Tibial artery (tissue), 4 donors: ENCODE measurements around the gene CPNE4.

Experiments
- DNase-seq, 2 donors: peaks; one replicate each; pipeline ENCODE4 v3.0.0-alpha.2; 2019
- H3K27ac ChIP-seq, 2 donors: fragments of 200-600 bp; sonication (generic) in 1 of 2; 1 replicate in 1 of 2; 2 replicates in 1 of 2; pipeline ENCODE4 v1.5.1; 2018 to 2019; ENCODE audit warnings: mild to moderate bottlenecking in 1 of 2
- H3K27me3 ChIP-seq, 2 donors: fragments of 200-600 bp; sonication (generic) in 1 of 2; one replicate each; pipeline versions ENCODE4 v1.5.1 to v1.6.0; 2016 to 2019
- H3K36me3 ChIP-seq, 3 donors: fragments of 200-600 bp; sonication (generic) in 2 of 3; one replicate each; pipeline ENCODE4 v1.5.1; 2016 to 2019; ENCODE audit warnings: mild to moderate bottlenecking in 2 of 3
- H3K4me1 ChIP-seq, 4 donors: fragments of 200-600 bp; sonication (generic) in 2 of 4; 1 replicate in 3 of 4; 2 replicates in 1 of 4; pipeline ENCODE4 v1.5.1; 2016 to 2019
- H3K4me3 ChIP-seq, 2 donors: fragments of 200-600 bp; sonication (generic) in 1 of 2; 1 replicate in 1 of 2; 2 replicates in 1 of 2; pipeline ENCODE4 v1.5.1; 2018 to 2019; ENCODE audit warnings: mild to moderate bottlenecking in 2 of 2
- H3K9me3 ChIP-seq, 3 donors: fragments of 200-600 bp; sonication (generic) in 1 of 3; one replicate each; pipeline ENCODE4 v1.5.1; 2016 to 2019
- CTCF ChIP-seq, 2 experiments: fragments of 200-600 bp in 1 of 2; fragments of 450-650 bp in 1 of 2; IDR thresholded peaks; one replicate each; pipeline ENCODE4 v1.5.1; 2017 to 2019; ENCODE audit warnings: antibody characterized with exemption in 2 of 2, mild to moderate bottlenecking in 1 of 2, moderate library complexity in 1 of 2
- intact Hi-C: fragments of 100-400 bp; cut with DNase I; formaldehyde crosslinking; loops from one replicate; pipeline ENCODE4 v1.15.0; 2023; ENCODE audit warnings: low total_unique reads

Gene CPNE4

GRCh38 chr3:131811481-131811880 is 223.3 kb downstream of the CPNE4 start:
- H3K36me3 ChIP-seq: no peaks in the 10 kb centered on the region
- H3K27me3 ChIP-seq: no peaks in the 10 kb centered on the region
- no peak for TF ChIP-seq CTCF (IDR thresholded peaks at IDR 0.05)
- no peak overlapping the region for H3K27ac ChIP-seq
- H3K4me3 ChIP-seq: no peak overlapping the region
- intact Hi-C loops: no loop called here
- no peaks in the 10 kb centered on the region for H3K4me1 ChIP-seq
- no peak for DNase-seq
- H3K9me3 ChIP-seq: no peaks in the 10 kb centered on the region

GRCh38 chr3:131807822-131808221 is 227.0 kb downstream of the CPNE4 start:
- no peak for TF ChIP-seq CTCF (IDR thresholded peaks at IDR 0.05)
- no peaks in the 10 kb centered on the region for H3K9me3 ChIP-seq

GRCh38 chr3:131806736-131807135 is 228.1 kb downstream of the CPNE4 start:
- H3K4me1 ChIP-seq: no peaks in the 10 kb centered on the region
- H3K27me3 ChIP-seq: no peaks in the 10 kb centered on the region
- no peak overlapping the region for H3K4me3 ChIP-seq
- intact Hi-C loops: no loop called here
- DNase-seq: no peak
- no peak overlapping the region for H3K27ac ChIP-seq
- no peaks in the 10 kb centered on the region for H3K9me3 ChIP-seq
- H3K36me3 ChIP-seq: no peaks in the 10 kb centered on the region
- no peak for TF ChIP-seq CTCF (IDR thresholded peaks at IDR 0.05)

More at GRCh38 chr3:131807822-131808221, 227.0 kb downstream of the CPNE4 start:
- DNase-seq: no peak
- no peak overlapping the region for H3K4me3 ChIP-seq
- no peak overlapping the region for H3K27ac ChIP-seq
- intact Hi-C loops: no loop called here
- no peaks in the 10 kb centered on the region for H3K4me1 ChIP-seq
- H3K27me3 ChIP-seq: no peaks in the 10 kb centered on the region
- no peaks in the 10 kb centered on the region for H3K36me3 ChIP-seq

GRCh38 chr3:131804565-131805133 is 230.2 kb downstream of the CPNE4 start:
- H3K27ac ChIP-seq: no peak overlapping the region
- no peaks in the 10 kb centered on the region for H3K4me1 ChIP-seq
- TF ChIP-seq CTCF (IDR thresholded peaks at IDR 0.05): no peak
- no peaks in the 10 kb centered on the region for H3K9me3 ChIP-seq
- H3K4me3 ChIP-seq: no peak overlapping the region
- no peaks in the 10 kb centered on the region for H3K36me3 ChIP-seq
- intact Hi-C loops: no loop called here
- H3K27me3 ChIP-seq: no peaks in the 10 kb centered on the region
- no peak for DNase-seq

GRCh38 chr3:131803113-131803512 is 231.7 kb downstream of the CPNE4 start:
- no peak overlapping the region for H3K27ac ChIP-seq
- H3K4me3 ChIP-seq: no peak overlapping the region
- no peaks in the 10 kb centered on the region for H3K27me3 ChIP-seq
- intact Hi-C loops: no loop called here
- no peaks in the 10 kb centered on the region for H3K4me1 ChIP-seq
- DNase-seq: no peak
- H3K36me3 ChIP-seq: no peaks in the 10 kb centered on the region
- no peak for TF ChIP-seq CTCF (IDR thresholded peaks at IDR 0.05)
- no peaks in the 10 kb centered on the region for H3K9me3 ChIP-seq

- TF ChIP-seq CTCF (IDR thresholded peaks at IDR 0.05): no peak
- H3K27me3 ChIP-seq: no peaks in the 10 kb centered on the region
- no peaks in the 10 kb centered on the region for H3K9me3 ChIP-seq
- H3K4me3 ChIP-seq: no peak overlapping the region
- DNase-seq: no peak
- no peak overlapping the region for H3K27ac ChIP-seq
- no peaks in the 10 kb centered on the region for H3K36me3 ChIP-seq
- H3K4me1 ChIP-seq: no peaks in the 10 kb centered on the region
- intact Hi-C loops: loop anchor here (1.0 kb wide), 1 partner anchor 20 kb away; no protein-coding TSS in a partner anchor
Measured at GRCh38 chr3:131802029-131802428, 232.8 kb downstream of the CPNE4 start.
